Lower lobe of right lung (tissue), 2 donors: Measurements from ENCODE around the gene MAVS. TPM values are rescaled to one million over a fixed set of nuclear protein-coding genes. Genes with fewer than 3 reads are reported as not detected.

Experiments used
- ATAC-seq, 2 donors: fragments of 200-7000 bp; cut with Tn5 transposase; one replicate each; pipeline ENCODE4 v1.9.1; 2020 to 2022; ENCODE audit warnings: mild to moderate bottlenecking in 2 of 2, moderate library complexity in 2 of 2
- DNase-seq: peaks from one replicate; pipeline ENCODE4 v3.0.0-alpha.2; 2020
- H3K27ac ChIP-seq: fragments of 200-600 bp; one replicate; pipeline ENCODE4 v1.8.0; 2022
- H3K27me3 ChIP-seq: fragments of 200-600 bp; one replicate; pipeline ENCODE4 v1.8.0; 2022; ENCODE audit warnings: low read depth
- H3K36me3 ChIP-seq: fragments of 200-600 bp; one replicate; pipeline ENCODE4 v1.8.0; 2022; ENCODE audit warnings: mild to moderate bottlenecking
- H3K4me1 ChIP-seq: fragments of 200-600 bp; one replicate; pipeline ENCODE4 v1.8.0; 2022
- H3K4me3 ChIP-seq: fragments of 200-600 bp; one replicate; pipeline ENCODE4 v1.8.0; 2022; ENCODE audit warnings: mild to moderate bottlenecking
- H3K9me3 ChIP-seq: fragments of 200-600 bp; one replicate; pipeline ENCODE4 v1.8.0; 2022
- intact Hi-C: fragments of 100-400 bp; cut with DNase I; formaldehyde crosslinking; loops from one replicate; pipeline ENCODE4 v1.11.0; 2022
- total RNA-seq: library from RNA; stranded (reverse); fragmentation: NEBNext Ultra II Directional; extraction: Animal tissue kit (Norgen Biotek cat#: 25700); gene quantifications from one replicate; pipeline ENCODE4 v1.2.1, GENCODE V29; 2021
- TF ChIP-seq, protein P1 (sequence below): fragments of 200-600 bp; IDR thresholded peaks from one replicate; pipeline ENCODE4 v1.8.0; 2022; ENCODE audit warnings: antibody characterized with exemption, mild to moderate bottlenecking
- donor health status: DM: no; HTN: yes; CAD: no; lungs with severe emphysema.

MAVS gene
- total RNA-seq, 1 donor from 2014 or later: 42.9 TPM

GRCh38 chr20:3811467-3812258, 35.0 kb upstream of the MAVS start:
- DNase-seq: peak; percentile 98
- Histone ChIP-seq H3K4me3 (peak overlapping the region; percentile 57), H3K4me1 (peaks cover 66% of the 10 kb centered on the region), H3K9me3 (no peaks in the 10 kb centered on the region), H3K27ac (peak overlapping the region; percentile 89), H3K36me3 (no peaks in the 10 kb centered on the region), H3K27me3 (no peaks in the 10 kb centered on the region)
- TF ChIP-seq, protein P1, sequence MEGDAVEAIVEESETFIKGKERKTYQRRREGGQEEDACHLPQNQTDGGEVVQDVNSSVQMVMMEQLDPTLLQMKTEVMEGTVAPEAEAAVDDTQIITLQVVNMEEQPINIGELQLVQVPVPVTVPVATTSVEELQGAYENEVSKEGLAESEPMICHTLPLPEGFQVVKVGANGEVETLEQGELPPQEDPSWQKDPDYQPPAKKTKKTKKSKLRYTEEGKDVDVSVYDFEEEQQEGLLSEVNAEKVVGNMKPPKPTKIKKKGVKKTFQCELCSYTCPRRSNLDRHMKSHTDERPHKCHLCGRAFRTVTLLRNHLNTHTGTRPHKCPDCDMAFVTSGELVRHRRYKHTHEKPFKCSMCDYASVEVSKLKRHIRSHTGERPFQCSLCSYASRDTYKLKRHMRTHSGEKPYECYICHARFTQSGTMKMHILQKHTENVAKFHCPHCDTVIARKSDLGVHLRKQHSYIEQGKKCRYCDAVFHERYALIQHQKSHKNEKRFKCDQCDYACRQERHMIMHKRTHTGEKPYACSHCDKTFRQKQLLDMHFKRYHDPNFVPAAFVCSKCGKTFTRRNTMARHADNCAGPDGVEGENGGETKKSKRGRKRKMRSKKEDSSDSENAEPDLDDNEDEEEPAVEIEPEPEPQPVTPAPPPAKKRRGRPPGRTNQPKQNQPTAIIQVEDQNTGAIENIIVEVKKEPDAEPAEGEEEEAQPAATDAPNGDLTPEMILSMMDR: no peak
- intact Hi-C loops: no loop called here
- peak; percentile 93 to 96 for ATAC-seq

- ATAC-seq (no peak), DNase-seq (peak; percentile 39)
- no peaks in the 10 kb centered on the region for H3K36me3 ChIP-seq
- intact Hi-C loops: no loop called here
- no peaks in the 10 kb centered on the region for H3K9me3 ChIP-seq
- no peak overlapping the region for H3K4me3 ChIP-seq
- H3K27ac ChIP-seq: peak overlapping the region; percentile 89
- no peaks in the 10 kb centered on the region for H3K27me3 ChIP-seq
- H3K4me1 ChIP-seq: peaks cover 60% of the 10 kb centered on the region
- TF ChIP-seq, protein P1: no peak
Observed at GRCh38 chr20:3812259-3812681, 34.4 kb upstream of the MAVS start.

- intact Hi-C loops: no loop called here
- Histone ChIP-seq H3K36me3 (no peaks in the 10 kb centered on the region), H3K27me3 (no peaks in the 10 kb centered on the region), H3K27ac (peak overlapping the region; percentile 89), H3K9me3 (no peaks in the 10 kb centered on the region), H3K4me1 (peaks cover 54% of the 10 kb centered on the region), H3K4me3 (no peak overlapping the region)
- ATAC-seq (no peak), DNase-seq (peak; percentile 19)
- TF ChIP-seq, protein P1: no peak
Observed at GRCh38 chr20:3812975-3813847, 33.4 kb upstream of the MAVS start.

GRCh38 chr20:3813848-3814581, 32.6 kb upstream of the MAVS start:
- H3K27ac ChIP-seq: no peak overlapping the region
- H3K4me1 ChIP-seq: peaks cover 56% of the 10 kb centered on the region
- no peaks in the 10 kb centered on the region for H3K27me3 ChIP-seq
- TF ChIP-seq, protein P1: no peak
- ATAC-seq: no peak
- intact Hi-C loops: no loop called here
- no peaks in the 10 kb centered on the region for H3K36me3 ChIP-seq
- DNase-seq: peak; percentile 38
- no peak overlapping the region for H3K4me3 ChIP-seq
- no peaks in the 10 kb centered on the region for H3K9me3 ChIP-seq

- Histone ChIP-seq H3K27ac (no peak overlapping the region), H3K4me1 (peaks cover 58% of the 10 kb centered on the region), H3K4me3 (no peak overlapping the region), H3K27me3 (no peaks in the 10 kb centered on the region), H3K36me3 (no peaks in the 10 kb centered on the region), H3K9me3 (no peaks in the 10 kb centered on the region)
- intact Hi-C loops: no loop called here
- DNase-seq (no peak), ATAC-seq (no peak)
- TF ChIP-seq, protein P1: no peak
Observed at GRCh38 chr20:3814928-3815495, 31.6 kb upstream of the MAVS start.
